SK-N-SH (cell line): Measurements from ENCODE around the gene SDR39U1. TPM values are rescaled to one million over a fixed set of nuclear protein-coding genes. Genes with fewer than 3 reads are reported as not detected.
"Not testable (repeated sequence)": the region's sequence is repeated elsewhere in the genome, so short reads cannot be mapped to it uniquely, and the experiment has no call there.

ENCODE experiments used
- CTCF ChIA-PET: fragments of 300-600, 350-600 bp; formaldehyde crosslinking; extraction: SDS; loops from one replicate; lab custom pipeline; 2021; lab: Yijun Ruan, JAX
- POLR2A ChIA-PET: fragments of 350-600 bp; sonication (Branson Sonifier 250); formaldehyde crosslinking; extraction: SDS; loops from one replicate; lab custom pipeline; 2020; ENCODE audit warnings: antibody characterized with exemption, inconsistent platforms; lab: Yijun Ruan, JAX
- DNase-seq: peaks from one replicate; pipeline ENCODE4 v3.0.0; 2012
- H2AFZ ChIP-seq: fragments of 200-600 bp; sonication (generic); 2 replicates; pipeline ENCODE4 v1.8.1; 2016; ENCODE audit warnings: antibody characterized with exemption, mild to moderate bottlenecking, low read depth
- H3F3A ChIP-seq: fragments of 200-600 bp; sonication (generic); replicated peaks from 2 replicates; pipeline ENCODE3; 2016; ENCODE audit warnings: antibody characterized with exemption, mild to moderate bottlenecking; ENCODE audit not compliant: insufficient read depth
- H3K27ac ChIP-seq, 2 experiments: fragments of 200-500 bp in 1 of 2; fragments of 200-600 bp in 1 of 2; sonication (Bioruptor generic) in 1 of 2; sonication (generic), shearing (Covaris generic) in 1 of 2; 2 replicates each; pipeline versions ENCODE4 v1.5.1 to v1.6.1; 2014 to 2016; ENCODE audit warnings: low read depth in 2 of 2, inconsistent platforms in 1 of 2, low read length in 1 of 2, mild to moderate bottlenecking in 1 of 2, mixed read lengths in 1 of 2
- H3K27me3 ChIP-seq: fragments of 200-600 bp; sonication (generic), shearing (Covaris generic); 2 replicates; pipeline ENCODE4 v1.6.1; 2016; ENCODE audit warnings: mixed run types; ENCODE audit not compliant: insufficient read depth
- H3K36me3 ChIP-seq, 2 experiments: fragments of 200-500 bp in 1 of 2; fragments of 200-600 bp in 1 of 2; sonication (Bioruptor generic) in 1 of 2; sonication (generic) in 1 of 2; replicated peaks in 1 of 2; 2 replicates each; pipeline versions ENCODE3 to v1.5.1; 2014 to 2016; ENCODE audit warnings: low read length in 1 of 2, mild to moderate bottlenecking in 1 of 2; ENCODE audit not compliant: insufficient read depth in 2 of 2, control insufficient read depth in 1 of 2
- H3K4me1 ChIP-seq, 2 experiments: fragments of 200-500 bp in 1 of 2; fragments of 200-600 bp in 1 of 2; sonication (Bioruptor generic) in 1 of 2; sonication (generic), shearing (Covaris generic) in 1 of 2; 2 replicates each; pipeline versions ENCODE4 v1.5.1 to v1.6.1; 2014 to 2016; ENCODE audit warnings: low read depth in 1 of 2, low read length in 1 of 2, mixed run types in 1 of 2; ENCODE audit not compliant: insufficient read depth in 2 of 2, control insufficient read depth in 1 of 2
- H3K4me2 ChIP-seq: fragments of 200-600 bp; sonication (generic), shearing (Covaris generic); 2 replicates; pipeline ENCODE4 v1.6.1; 2017; ENCODE audit warnings: mixed run types
- H3K4me3 ChIP-seq, 2 experiments: fragments of 200-500 bp in 1 of 2; fragments of 200-600 bp in 1 of 2; sonication (Bioruptor generic) in 1 of 2; sonication (generic), shearing (Covaris generic) in 1 of 2; 2 replicates each; pipeline versions ENCODE4 v1.5.1 to v1.8.1; 2014 to 2016; ENCODE audit warnings: low read depth in 2 of 2, inconsistent platforms in 1 of 2, low read length in 1 of 2, mild to moderate bottlenecking in 1 of 2, mixed read lengths in 1 of 2, moderate library complexity in 1 of 2
- H3K79me2 ChIP-seq: fragments of 200-600 bp; sonication (generic); 2 replicates; pipeline ENCODE4 v1.8.1; 2017; ENCODE audit warnings: mild to moderate bottlenecking; ENCODE audit not compliant: insufficient read depth
- H3K9ac ChIP-seq: fragments of 200-600 bp; sonication (generic); 2 replicates; pipeline ENCODE4 v1.6.1; 2017; ENCODE audit warnings: mixed run types
- H3K9me2 ChIP-seq: fragments of 200-600 bp; sonication (generic); 2 replicates; pipeline ENCODE4 v1.6.1; 2017; ENCODE audit warnings: mixed run types
- H3K9me3 ChIP-seq: fragments of 200-600 bp; sonication (generic); 2 replicates; pipeline ENCODE4 v1.6.1; 2017; ENCODE audit warnings: mixed run types, mild to moderate bottlenecking, moderate library complexity
- H4K20me1 ChIP-seq: fragments of 200-600 bp; sonication (generic); 2 replicates; pipeline ENCODE4 v1.6.1; 2017; ENCODE audit warnings: mild to moderate bottlenecking, mixed run types; ENCODE audit not compliant: insufficient read depth
- ELF1 ChIP-seq: IDR thresholded peaks from 2 replicates; pipeline ENCODE4 v1.4.0; 2012
- EZH2phosphoT487 ChIP-seq: fragments of 200-600 bp; sonication (generic); IDR thresholded peaks from 2 replicates; pipeline ENCODE4 v1.6.1; 2017; ENCODE audit warnings: low read depth, mixed run types, mild to moderate bottlenecking, antibody characterized with exemption, moderate library complexity, borderline replicate concordance
- FOXJ3 ChIP-seq: sonication (generic); formaldehyde crosslinking; IDR thresholded peaks from 2 replicates; pipeline ENCODE4 v1.5.1; 2020; ENCODE audit warnings: mild to moderate bottlenecking, missing genetic modification reagents
- FOXM1 ChIP-seq: IDR thresholded peaks from 2 replicates; pipeline ENCODE4 v1.4.0; 2012; ENCODE audit warnings: low read depth, mild to moderate bottlenecking
- GABPA ChIP-seq: IDR thresholded peaks from 2 replicates; pipeline ENCODE4 v1.4.0; 2012; ENCODE audit warnings: low read depth, mild to moderate bottlenecking
- IRF3 ChIP-seq: fragments of 150-350 bp; IDR thresholded peaks from 2 replicates; pipeline ENCODE4 v1.6.1; 2016; ENCODE audit warnings: mild to moderate bottlenecking, low read depth, low read length
- MAX ChIP-seq: IDR thresholded peaks from 2 replicates; pipeline ENCODE4 v1.4.0; 2012; ENCODE audit warnings: low read depth
- MXI1 ChIP-seq: IDR thresholded peaks from 2 replicates; pipeline ENCODE4 v1.6.1; 2012; ENCODE audit warnings: mild to moderate bottlenecking, low read depth, low read length, improper control_type of control experiment
- NFIC ChIP-seq: IDR thresholded peaks from 2 replicates; pipeline ENCODE4 v1.4.0; 2012; ENCODE audit warnings: borderline replicate concordance
- PBX3 ChIP-seq: IDR thresholded peaks from 2 replicates; pipeline ENCODE4; 2012
- RCOR1 ChIP-seq: fragments of 150-350 bp; IDR thresholded peaks from 2 replicates; pipeline ENCODE4 v1.6.1; 2017; ENCODE audit warnings: antibody characterized with exemption, low read length
- TAF1 ChIP-seq: IDR thresholded peaks from 2 replicates; pipeline ENCODE4 v1.6.1; 2012; ENCODE audit warnings: low read depth, mild to moderate bottlenecking, low read length, moderate library complexity, borderline replicate concordance
- TCF12 ChIP-seq: IDR thresholded peaks from 2 replicates; pipeline ENCODE4 v1.4.0; 2012
- TEAD4 ChIP-seq: IDR thresholded peaks from 2 replicates; pipeline ENCODE4 v1.4.0; 2012; ENCODE audit warnings: mild to moderate bottlenecking, borderline replicate concordance; ENCODE audit not compliant: insufficient read depth
- USF1 ChIP-seq: IDR thresholded peaks from 2 replicates; pipeline ENCODE4 v1.4.0; 2012; ENCODE audit warnings: low read depth, borderline replicate concordance
- WGBS: methylation state at CpG from one replicate; pipeline ENCODE4 v1.1.6; 2017; ENCODE audit warnings: low lambda C conversion rate; 5-methylcytosine and 5-hydroxymethylcytosine counted together
- polyA plus RNA-seq, 3 experiments: library from polyadenylated mRNA; depleted of rRNA; stranded (reverse); fragments of >200 nt; gene quantifications; 2 replicates each; pipeline ENCODE4 v1.2.3, GENCODE V29; 2012

SDR39U1 gene
- polyA plus RNA-seq, 1 of the 3 experiments (the other 2 are of a cell fraction), result 81.8 TPM

- Histone ChIP-seq H3K4me2 (no peak overlapping the region), H3K4me1 (peaks cover 0 to 3% of the 10 kb centered on the region in 2 experiments; a peak in 1 of 4 replicates), H3K79me2 (no peaks in the 10 kb centered on the region), H3K4me3 (no peak overlapping the region), H4K20me1 (no peaks in the 10 kb centered on the region), H3K27ac (no peak overlapping the region), H2AFZ (no peak overlapping the region), H3K9me3 (no peaks in the 10 kb centered on the region), H3K9me2 (no peaks in the 10 kb centered on the region), H3K36me3 (no peaks in the 10 kb centered on the region), H3K27me3 (no peaks in the 10 kb centered on the region), H3K9ac (no peak overlapping the region), H3F3A (no peaks in the 10 kb centered on the region)
- 77% methylated on average over 4 of the region's 4 CpGs for WGBS
- POLR2A ChIA-PET, result no interaction called here
- no peak for TF ChIP-seq IRF3
- TF ChIP-seq ELF1, result no peak
- no peak for DNase-seq
- CTCF ChIA-PET, result interaction anchor here (1.5 kb wide), 1 partner anchor 142 kb away, joined by 4 read pairs; no protein-coding TSS in a partner anchor
Observed at GRCh38 chr14:24475261-24475660, 32.7 kb upstream of the SDR39U1 start.

GRCh38 chr14:24473211-24473610, 30.6 kb upstream of the SDR39U1 start:
- Histone ChIP-seq H3K4me3 (no peak overlapping the region), H3K79me2 (no peaks in the 10 kb centered on the region), H3K27me3 (no peaks in the 10 kb centered on the region), H3K4me2 (no peak overlapping the region), H3F3A (no peaks in the 10 kb centered on the region), H3K9me3 (no peaks in the 10 kb centered on the region), H3K4me1 (peaks cover 0 to 3% of the 10 kb centered on the region in 2 experiments; a peak in 1 of 4 replicates), H3K27ac (no peak overlapping the region), H4K20me1 (no peaks in the 10 kb centered on the region), H3K9ac (no peak overlapping the region), H2AFZ (no peak overlapping the region), H3K9me2 (no peaks in the 10 kb centered on the region), H3K36me3 (no peaks in the 10 kb centered on the region)
- CTCF ChIA-PET, result interaction anchor here (0.7 kb wide), 1 partner anchor 11 kb away, joined by 3 read pairs; no protein-coding TSS in a partner anchor
- WGBS, result no CpG with 5 or more reads among the region's 12 CpGs
- no peak for TF ChIP-seq TEAD4
- no peak for TF ChIP-seq MXI1
- DNase-seq, result no peak
- POLR2A ChIA-PET, result no interaction called here

GRCh38 chr14:24470450-24470849, 27.9 kb upstream of the SDR39U1 start:
- POLR2A ChIA-PET, DNase-seq, H3K4me3 ChIP-seq, H3K9ac ChIP-seq, H3F3A ChIP-seq, H3K9me3 ChIP-seq, H4K20me1 ChIP-seq, H3K4me1 ChIP-seq, H3K9me2 ChIP-seq, H3K27ac ChIP-seq, H3K4me2 ChIP-seq, CTCF ChIA-PET, H3K36me3 ChIP-seq, H2AFZ ChIP-seq, H3K27me3 ChIP-seq, H3K79me2 ChIP-seq: not testable (repeated sequence)
- WGBS, result 52% methylated on average over 2 of the region's 2 CpGs

GRCh38 chr14:24465805-24466204, 23.2 kb upstream of the SDR39U1 start:
- WGBS, result 90% methylated on average over 3 of the region's 3 CpGs
- H3K4me1 ChIP-seq, result no peaks in the 10 kb centered on the region
- no peak for TF ChIP-seq USF1
- no peak for TF ChIP-seq MAX
- TF ChIP-seq ELF1, result no peak
- no peak for TF ChIP-seq EZH2phosphoT487
- TF ChIP-seq FOXJ3, result no peak
- no peak for TF ChIP-seq TCF12
- no peak for TF ChIP-seq RCOR1
- no peak for TF ChIP-seq PBX3
- TF ChIP-seq GABPA, result no peak
- no peak for TF ChIP-seq NFIC
- no peak for TF ChIP-seq FOXM1
- TF ChIP-seq TAF1, result no peak

More at GRCh38 chr14:24465805-24466204, 23.2 kb upstream of the SDR39U1 start:
- Histone ChIP-seq H3K4me3 (no peak overlapping the region), H3K9ac (no peak overlapping the region), H2AFZ (no peak overlapping the region), H3F3A (no peaks in the 10 kb centered on the region), H3K27me3 (no peaks in the 10 kb centered on the region), H3K9me2 (no peaks in the 10 kb centered on the region), H3K79me2 (no peaks in the 10 kb centered on the region), H3K27ac (no peak overlapping the region), H3K9me3 (no peaks in the 10 kb centered on the region), H3K36me3 (no peaks in the 10 kb centered on the region), H3K4me2 (no peak overlapping the region), H4K20me1 (no peaks in the 10 kb centered on the region)
- DNase-seq, result no peak
- CTCF ChIA-PET, result interaction anchor here (1.1 kb wide), 1 partner anchor 16 kb away, joined by 3 read pairs; no protein-coding TSS in a partner anchor
- POLR2A ChIA-PET, result no interaction called here
